GM23248 (cell line): ENCODE results near the gene MUC22.

ENCODE experiments used
- EZH2 ChIP-seq: fragments of 200-600 bp; sonication (generic); IDR thresholded peaks from 2 replicates; pipeline ENCODE4 v1.6.1; 2018; ENCODE audit warnings: antibody characterized with exemption, mild to moderate bottlenecking; ENCODE audit not compliant: insufficient read depth, poor library complexity, severe bottlenecking
- EZH2phosphoT487 ChIP-seq: fragments of 200-600 bp; sonication (generic); IDR thresholded peaks from 2 replicates; pipeline ENCODE4 v1.6.1; 2018; ENCODE audit warnings: antibody characterized with exemption, moderate library complexity, mild to moderate bottlenecking, low read depth; ENCODE audit not compliant: insufficient read depth

DNA sequence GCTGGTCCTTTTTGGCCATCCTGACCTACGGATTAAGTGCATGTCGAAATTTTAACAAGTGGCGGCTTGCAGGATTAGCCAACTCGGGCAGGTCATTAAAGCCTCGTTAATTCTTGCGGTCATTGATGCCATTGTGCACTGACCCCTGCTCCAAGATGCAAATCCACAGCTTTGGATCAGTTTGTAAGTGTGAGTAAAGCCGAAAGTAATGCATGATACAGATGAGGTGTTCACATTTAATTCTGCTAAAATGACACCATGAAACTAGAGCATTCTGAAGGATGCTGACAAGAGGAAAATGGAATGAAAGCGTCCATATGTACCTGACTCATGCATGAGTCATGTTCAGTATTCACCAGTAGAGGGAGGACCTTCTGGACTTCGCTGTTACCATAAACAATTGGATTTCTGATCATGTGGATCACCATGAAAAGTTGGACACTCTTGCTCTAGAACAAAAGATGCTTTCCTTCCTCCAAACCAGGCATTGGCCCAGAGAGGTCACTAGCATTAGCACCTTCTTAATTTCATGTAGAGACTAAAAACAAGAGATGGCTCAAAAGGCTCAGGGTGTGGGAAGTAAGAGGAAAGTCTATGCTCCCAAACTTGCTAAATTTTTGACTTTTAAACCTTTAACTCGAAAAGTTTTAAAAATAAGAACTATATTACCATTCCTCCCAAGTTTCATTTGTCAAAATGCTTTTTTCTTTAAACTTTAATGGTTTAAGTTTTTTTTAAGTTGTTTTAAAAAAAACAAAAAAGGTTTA, 48.0 kb downstream of the MUC22 start:
- TF ChIP-seq EZH2phosphoT487 = no peak
- no peak for TF ChIP-seq EZH2
